ENCODE data around the gene KIF15.
A peak's percentile ranks its signal among the peaks of the same experiment; 100 is the strongest.
"Not testable (repeated sequence)": the region's sequence is repeated elsewhere in the genome, so short reads cannot be mapped to it uniquely, and the experiment has no call there.

KIF15 gene, protein sequence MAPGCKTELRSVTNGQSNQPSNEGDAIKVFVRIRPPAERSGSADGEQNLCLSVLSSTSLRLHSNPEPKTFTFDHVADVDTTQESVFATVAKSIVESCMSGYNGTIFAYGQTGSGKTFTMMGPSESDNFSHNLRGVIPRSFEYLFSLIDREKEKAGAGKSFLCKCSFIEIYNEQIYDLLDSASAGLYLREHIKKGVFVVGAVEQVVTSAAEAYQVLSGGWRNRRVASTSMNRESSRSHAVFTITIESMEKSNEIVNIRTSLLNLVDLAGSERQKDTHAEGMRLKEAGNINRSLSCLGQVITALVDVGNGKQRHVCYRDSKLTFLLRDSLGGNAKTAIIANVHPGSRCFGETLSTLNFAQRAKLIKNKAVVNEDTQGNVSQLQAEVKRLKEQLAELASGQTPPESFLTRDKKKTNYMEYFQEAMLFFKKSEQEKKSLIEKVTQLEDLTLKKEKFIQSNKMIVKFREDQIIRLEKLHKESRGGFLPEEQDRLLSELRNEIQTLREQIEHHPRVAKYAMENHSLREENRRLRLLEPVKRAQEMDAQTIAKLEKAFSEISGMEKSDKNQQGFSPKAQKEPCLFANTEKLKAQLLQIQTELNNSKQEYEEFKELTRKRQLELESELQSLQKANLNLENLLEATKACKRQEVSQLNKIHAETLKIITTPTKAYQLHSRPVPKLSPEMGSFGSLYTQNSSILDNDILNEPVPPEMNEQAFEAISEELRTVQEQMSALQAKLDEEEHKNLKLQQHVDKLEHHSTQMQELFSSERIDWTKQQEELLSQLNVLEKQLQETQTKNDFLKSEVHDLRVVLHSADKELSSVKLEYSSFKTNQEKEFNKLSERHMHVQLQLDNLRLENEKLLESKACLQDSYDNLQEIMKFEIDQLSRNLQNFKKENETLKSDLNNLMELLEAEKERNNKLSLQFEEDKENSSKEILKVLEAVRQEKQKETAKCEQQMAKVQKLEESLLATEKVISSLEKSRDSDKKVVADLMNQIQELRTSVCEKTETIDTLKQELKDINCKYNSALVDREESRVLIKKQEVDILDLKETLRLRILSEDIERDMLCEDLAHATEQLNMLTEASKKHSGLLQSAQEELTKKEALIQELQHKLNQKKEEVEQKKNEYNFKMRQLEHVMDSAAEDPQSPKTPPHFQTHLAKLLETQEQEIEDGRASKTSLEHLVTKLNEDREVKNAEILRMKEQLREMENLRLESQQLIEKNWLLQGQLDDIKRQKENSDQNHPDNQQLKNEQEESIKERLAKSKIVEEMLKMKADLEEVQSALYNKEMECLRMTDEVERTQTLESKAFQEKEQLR (N-terminal part only)

DNA sequence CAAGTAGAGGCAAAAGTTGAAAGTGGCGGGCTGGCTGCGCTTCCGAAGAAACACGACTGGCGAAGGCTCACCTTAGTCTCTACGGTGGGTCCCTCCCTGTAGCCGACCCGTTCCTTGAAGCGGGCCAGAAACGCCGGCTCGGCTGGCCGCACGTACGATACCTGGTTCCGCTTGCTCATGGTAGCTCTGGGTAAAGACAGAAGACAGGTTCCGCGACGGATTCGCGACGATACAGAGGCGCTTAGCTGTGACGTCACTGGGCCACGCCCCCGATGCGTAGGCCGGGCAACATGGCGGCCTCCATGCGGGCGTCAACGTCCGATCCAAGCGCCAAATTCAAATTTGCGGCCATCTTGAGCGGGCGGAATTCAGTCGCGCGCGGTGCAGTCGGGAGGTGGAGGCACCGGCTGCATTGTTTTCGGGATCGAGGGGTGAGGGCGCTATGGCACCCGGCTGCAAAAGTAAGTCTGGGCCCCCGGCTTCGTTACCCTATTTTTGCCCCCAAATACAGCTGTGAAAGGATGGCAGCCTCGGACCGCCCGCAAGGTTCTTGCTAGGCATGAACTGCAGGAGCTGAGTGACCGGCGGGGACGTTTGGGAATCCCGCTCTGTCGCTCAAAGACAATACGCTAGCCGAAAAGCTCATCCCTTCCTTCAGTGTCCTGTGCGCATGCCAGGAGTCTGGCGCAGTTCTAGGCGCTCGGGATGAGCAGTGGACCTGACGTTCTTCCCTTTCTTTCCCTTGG, at the start of gene KIF15, which contains the start of gene KIAA1143:
TSS of gene KIF15 (plus strand) at position 371 of the 746 bp plus-strand sequence. CDS start at position 443, 72 bp downstream.
TSS of gene KIAA1143 (minus strand) at position 196 of the 746 bp plus-strand sequence. CDS start at position 179, 17 bp downstream.
- DNase-seq = peak; percentile 98

- DNase-seq = peak; percentile 79
These were observed 49.0 kb upstream of the KIF15 start, which contains the start of gene ZNF502 for GRCh38 chr3:44712455-44713075. Gene ZNF502, plus strand, starts transcription at chr3:44712660. Its CDS starts 7,602 bp downstream, at chr3:44720262.

DNA sequence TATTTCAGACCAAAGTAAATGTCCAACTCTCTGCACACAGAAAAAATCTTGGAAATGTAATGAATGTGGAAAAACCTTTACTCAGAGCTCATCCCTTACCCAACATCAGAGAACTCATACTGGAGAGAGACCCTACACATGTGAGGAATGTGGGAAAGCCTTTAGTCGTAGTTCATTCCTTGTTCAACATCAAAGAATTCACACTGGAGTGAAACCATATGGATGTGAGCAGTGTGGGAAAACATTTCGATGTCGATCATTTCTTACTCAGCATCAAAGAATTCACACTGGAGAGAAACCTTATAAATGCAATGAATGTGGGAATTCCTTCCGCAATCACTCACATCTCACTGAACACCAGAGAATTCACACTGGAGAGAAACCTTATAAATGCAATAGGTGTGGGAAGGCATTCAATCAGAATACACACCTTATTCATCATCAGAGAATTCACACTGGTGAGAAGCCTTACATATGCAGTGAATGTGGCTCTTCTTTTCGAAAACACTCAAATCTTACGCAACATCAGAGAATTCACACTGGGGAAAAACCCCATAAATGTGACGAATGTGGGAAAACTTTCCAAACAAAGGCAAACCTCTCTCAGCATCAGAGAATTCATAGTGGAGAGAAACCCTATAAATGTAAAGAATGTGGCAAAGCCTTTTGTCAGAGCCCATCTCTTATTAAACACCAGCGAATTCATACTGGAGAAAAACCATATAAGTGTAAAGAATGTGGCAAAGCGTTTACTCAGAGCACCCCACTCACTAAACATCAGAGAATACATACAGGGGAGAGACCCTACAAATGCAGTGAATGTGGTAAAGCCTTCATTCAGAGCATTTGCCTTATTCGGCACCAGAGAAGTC, 40.1 kb upstream of the KIF15 start:
- DNase-seq = no peak

DNA sequence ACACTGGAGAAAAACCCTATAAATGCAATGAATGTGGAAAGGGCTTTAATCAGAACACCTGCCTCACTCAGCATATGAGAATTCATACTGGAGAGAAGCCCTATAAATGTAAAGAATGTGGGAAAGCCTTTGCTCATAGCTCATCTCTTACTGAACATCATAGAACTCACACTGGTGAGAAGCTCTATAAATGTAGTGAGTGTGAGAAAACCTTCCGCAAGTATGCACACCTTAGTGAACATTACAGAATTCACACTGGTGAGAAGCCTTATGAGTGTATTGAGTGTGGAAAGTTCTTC, 39.5 kb upstream of the KIF15 start:
- no peak for DNase-seq

DNA sequence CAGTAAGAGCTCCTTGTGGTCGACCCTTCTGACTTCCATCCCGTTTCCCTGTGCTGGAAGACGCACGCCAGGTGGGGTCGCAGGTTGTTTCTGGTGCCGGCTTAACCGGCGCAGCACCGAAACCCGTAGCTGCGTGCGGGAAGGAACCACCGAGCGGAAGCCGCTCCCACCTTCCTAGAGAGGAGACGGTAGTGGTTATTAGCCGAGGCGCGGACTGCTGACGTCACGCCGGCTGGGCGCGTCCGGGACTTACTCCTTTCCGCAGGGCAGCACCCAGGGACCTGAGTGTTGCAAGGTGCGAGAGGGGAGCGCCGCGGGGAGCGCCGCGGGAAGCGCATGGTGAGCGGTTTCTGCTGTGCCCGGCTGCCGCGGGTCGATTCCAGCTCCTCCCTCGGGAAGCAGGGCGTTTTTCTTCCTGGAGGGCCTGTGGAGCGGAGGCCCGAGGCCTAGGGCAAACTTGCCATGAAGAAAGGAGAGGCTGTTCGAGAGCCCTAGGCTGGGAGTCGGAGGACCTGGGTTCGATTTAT, 32.1 kb upstream of the KIF15 start, which contains the start of gene ZNF501:
TSS of gene ZNF501 (plus strand) at position 252 of the 527 bp plus-strand sequence. CDS start 4,787 bp downstream, outside the sequence.
- DNase-seq = peak; percentile 92

DNA sequence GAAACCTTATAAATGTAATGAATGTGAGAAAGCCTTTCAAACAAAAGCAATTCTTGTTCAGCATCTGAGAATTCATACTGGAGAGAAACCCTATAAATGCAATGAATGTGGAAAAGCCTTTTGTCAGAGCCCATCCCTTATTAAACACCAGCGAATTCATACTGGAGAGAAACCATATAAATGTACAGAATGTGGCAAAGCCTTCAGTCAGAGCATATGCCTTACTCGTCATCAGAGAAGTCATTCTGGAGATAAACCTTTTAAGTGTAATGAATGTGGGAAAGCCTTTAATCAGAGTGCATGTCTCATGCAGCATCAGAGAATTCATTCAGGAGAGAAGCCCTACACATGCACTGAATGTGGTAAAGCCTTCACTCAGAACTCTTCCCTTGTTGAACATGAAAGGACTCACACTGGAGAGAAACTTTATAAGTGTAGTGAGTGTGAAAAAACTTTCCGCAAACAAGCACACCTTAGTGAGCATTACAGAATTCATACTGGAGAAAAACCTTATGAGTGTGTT, 26.9 kb upstream of the KIF15 start:
- DNase-seq = no peak

DNA sequence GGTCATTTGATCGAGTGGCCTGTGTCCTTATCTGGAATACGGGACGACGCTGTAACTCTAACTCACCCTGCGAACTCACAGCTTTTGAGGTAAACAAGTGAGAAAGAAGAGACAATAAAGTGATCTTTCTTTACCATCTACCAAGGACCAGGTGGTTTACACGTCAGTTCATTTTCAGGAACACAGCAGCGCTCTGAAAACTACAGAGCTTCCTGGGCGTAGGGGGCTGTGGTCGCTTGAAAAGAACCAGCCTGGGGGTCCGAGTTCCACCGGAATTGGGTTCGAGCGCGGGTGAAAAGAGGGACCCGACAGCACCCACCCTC, 532 bp upstream of the KIF15 start:
- no peak for DNase-seq

DNA sequence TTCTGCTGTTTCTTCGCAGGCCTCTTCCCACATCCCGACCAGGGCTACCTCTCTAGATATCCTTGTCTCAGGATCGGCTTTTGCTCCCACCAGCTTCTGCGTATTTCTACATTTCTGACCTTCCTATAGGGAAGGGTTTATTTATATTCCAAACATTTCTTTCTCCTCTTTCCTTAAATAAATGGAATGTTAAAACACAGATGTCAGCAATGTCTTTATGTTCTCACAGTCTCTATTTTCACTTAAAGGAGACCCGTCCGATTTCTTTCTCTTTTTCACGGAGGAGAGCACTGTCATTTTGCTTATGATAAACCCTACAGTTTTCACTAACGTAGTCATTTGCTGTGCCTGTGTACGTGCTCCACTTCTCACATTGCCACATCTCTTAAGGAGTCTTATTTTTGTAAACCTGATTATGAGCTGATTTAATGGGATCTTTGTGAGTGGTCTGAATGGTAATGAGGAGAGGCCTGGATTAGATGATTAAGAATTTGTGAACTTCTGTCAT, 630 bp downstream of the KIF15 start:
- no peak for DNase-seq

GRCh38 chr3:44762690-44763089, 1.1 kb downstream of the KIF15 start:
- no peak for DNase-seq

DNA sequence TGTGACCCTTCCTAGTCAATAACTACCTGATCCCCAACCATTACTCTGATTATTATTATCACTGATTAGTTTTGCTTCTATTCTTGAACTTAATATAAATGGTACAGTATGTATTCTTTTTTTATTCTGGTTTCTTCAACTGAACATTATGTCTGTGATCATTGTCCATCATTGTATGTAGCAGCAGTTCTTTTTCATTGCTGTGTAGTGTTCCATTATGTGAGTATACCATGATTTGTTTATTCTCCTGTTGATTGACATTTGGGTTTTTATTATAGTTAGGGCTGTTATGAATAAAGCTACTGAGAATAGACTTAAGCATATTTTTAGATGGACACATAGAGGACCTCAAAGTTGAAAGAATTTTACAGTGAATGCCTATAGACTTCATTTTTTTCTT, 2.7 kb downstream of the KIF15 start:
- no peak for DNase-seq

DNA sequence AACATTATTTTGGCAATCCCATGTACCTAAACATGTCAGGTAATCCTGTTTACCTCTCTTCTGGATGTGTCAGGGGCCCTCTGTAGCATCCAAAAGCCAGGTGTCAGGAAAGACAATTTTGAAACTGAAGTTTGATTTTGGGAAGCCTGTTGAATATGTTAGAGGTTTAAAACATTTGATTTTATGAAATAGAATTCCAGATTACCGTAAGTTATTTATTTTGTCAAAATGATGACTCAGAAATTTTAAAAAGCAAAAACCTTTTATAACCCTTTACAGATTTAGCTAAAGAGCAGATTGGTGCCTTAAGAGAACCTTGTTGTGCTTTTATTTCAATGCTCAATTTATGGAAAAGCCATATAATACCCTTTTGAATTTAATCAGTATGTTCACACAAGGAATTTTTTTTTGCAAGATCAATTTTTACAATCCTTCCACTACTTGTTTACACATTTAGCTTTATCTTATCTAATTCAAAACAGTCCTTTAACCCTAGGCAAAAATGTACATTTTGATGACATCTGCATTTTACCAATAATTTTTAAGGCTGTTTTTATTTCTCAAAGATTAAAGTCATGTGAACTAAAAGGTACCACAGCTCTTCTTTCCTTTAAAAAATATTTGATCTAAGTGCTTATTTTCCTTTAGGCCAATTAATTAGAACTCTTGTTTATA, 10.0 kb downstream of the KIF15 start:
- DNase-seq = no peak

DNA sequence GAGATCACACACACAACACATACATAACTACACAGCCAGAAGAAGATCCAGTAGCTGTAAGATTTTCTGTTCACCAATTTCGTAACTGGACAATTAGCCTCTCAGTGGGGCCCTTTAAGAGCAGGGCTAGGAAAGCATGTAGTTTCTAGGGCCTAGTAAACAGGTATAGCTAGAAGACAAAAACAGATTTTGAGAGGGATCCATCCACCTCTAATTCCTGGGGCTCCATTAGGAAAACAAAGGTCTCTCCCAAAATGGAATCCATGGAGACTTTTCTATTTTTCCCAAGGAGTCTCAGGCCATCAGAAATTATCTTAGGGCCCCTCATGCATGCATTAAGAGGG, 10.5 kb downstream of the KIF15 start:
- DNase-seq = no peak

DNA sequence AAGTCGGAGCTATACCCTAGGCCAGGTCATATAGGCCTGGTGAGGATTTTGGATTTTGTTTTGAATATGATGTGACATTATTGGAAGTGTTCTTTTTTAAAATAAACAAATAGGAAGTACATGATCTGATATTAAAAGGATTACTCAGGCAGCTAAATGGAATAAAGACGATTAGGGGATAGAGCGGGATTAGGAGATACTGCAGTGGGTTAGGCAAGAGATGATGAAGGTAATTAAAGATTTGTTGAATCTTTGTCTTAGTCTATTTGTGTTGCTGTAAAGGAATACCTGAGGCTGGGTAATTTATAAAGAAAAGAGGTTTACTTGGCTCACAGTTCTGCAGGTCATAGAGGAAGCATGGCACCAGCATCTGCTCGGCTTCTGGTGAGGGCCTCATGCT, 21.3 kb downstream of the KIF15 start:
- no peak for DNase-seq

DNA sequence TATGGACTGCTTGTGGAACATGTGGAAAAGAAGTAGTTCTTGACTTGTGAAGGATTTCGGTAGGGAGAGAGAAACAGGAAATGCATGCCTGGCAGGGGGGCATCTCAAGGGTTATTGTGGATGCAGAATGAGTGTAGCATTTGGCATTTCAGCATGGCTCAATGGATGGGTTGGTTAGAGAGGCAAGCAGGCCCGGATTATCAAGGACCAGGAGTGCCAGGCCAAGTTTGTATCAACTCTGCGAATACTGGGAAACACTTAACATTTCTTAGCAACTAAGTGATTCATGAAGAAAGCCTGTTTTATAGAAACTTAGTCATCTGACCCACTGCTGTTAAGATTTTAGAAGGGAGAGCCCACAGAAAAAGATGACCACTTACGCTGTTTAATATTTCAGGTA, 33.6 kb downstream of the KIF15 start:
- no peak for DNase-seq

- DNase-seq = no peak
These were observed 40.4 kb downstream of the KIF15 start for GRCh38 chr3:44802011-44802410.

DNA sequence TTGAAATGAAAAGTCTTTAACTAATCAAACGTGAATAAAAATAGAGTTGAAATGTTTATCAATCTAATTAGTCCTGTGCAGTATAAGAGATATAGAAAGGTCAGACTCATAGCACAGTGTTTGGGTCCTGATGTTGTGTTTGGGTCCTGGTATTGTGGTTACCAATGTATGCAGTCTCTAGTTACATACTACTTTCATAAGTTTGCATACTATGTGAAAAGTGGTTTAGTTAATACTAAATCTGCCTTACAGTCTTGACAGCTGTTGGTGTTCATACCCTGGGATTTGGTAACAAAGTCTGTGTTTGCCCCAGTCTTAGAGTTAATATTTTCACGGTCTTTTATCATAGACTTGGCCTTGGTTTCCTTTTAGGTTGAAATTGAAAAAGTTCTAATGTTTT, 41.7 kb downstream of the KIF15 start:
- no peak for DNase-seq

GRCh38 chr3:44805960-44806359, 44.4 kb downstream of the KIF15 start:
- no peak for DNase-seq

- no peak for DNase-seq
These were observed 53.2 kb downstream of the KIF15 start for GRCh38 chr3:44814751-44815150.

GRCh38 chr3:44816334-44816733, 54.7 kb downstream of the KIF15 start:
- DNase-seq = not testable (repeated sequence)
